Endothelial cell (in vitro differentiated cells): ENCODE data around the gene TFAP2A. TPM values are rescaled to one million over a fixed set of nuclear protein-coding genes. Genes with fewer than 3 reads are reported as not detected.

Experiments used
- DNase-seq: peaks from one replicate; pipeline ENCODE4 v3.0.0; 2021; ENCODE audit warnings: low spot score
- H3K27ac Mint-ChIP-seq: one replicate; pipeline ENCODE4 v1.8.0; 2021; ENCODE audit warnings: mixed read lengths, inconsistent platforms; ENCODE audit not compliant: unreplicated experiment
- H3K27me3 Mint-ChIP-seq: one replicate; pipeline ENCODE4 v1.8.0; 2021; ENCODE audit warnings: mild to moderate bottlenecking, moderate library complexity, mixed read lengths, inconsistent platforms; ENCODE audit not compliant: unreplicated experiment
- H3K36me3 Mint-ChIP-seq: one replicate; pipeline ENCODE4 v1.8.0; 2021; ENCODE audit warnings: mild to moderate bottlenecking, low read depth, mixed read lengths, inconsistent platforms; ENCODE audit not compliant: unreplicated experiment
- H3K4me1 Mint-ChIP-seq: one replicate; pipeline ENCODE4 v1.8.0; 2021; ENCODE audit warnings: mild to moderate bottlenecking, mixed read lengths, inconsistent platforms; ENCODE audit not compliant: unreplicated experiment
- H3K4me3 Mint-ChIP-seq: one replicate; pipeline ENCODE4 v1.8.0; 2021; ENCODE audit warnings: mild to moderate bottlenecking, mixed read lengths, inconsistent platforms; ENCODE audit not compliant: unreplicated experiment
- H3K9me3 Mint-ChIP-seq: one replicate; pipeline ENCODE4 v1.8.0; 2021; ENCODE audit warnings: mixed read lengths, inconsistent platforms; ENCODE audit not compliant: unreplicated experiment
- total RNA-seq: library from RNA; stranded (reverse); fragmentation: NEBNext Ultra II Directional; extraction: Animal tissue kit (Norgen Biotek cat#: 25700); gene quantifications from one replicate; pipeline ENCODE4 v1.2.1, GENCODE V29; 2021; ENCODE audit not compliant: unreplicated experiment
- TF ChIP-seq, protein P1 (sequence below): fragments of 200-600 bp; sonication (generic); IDR thresholded peaks from one replicate; pipeline ENCODE4 v1.5.0; 2021; ENCODE audit warnings: antibody characterized with exemption; ENCODE audit not compliant: unreplicated experiment

Gene TFAP2A
- total RNA-seq, 1 donor from 2014 or later = 0.31 TPM

DNA sequence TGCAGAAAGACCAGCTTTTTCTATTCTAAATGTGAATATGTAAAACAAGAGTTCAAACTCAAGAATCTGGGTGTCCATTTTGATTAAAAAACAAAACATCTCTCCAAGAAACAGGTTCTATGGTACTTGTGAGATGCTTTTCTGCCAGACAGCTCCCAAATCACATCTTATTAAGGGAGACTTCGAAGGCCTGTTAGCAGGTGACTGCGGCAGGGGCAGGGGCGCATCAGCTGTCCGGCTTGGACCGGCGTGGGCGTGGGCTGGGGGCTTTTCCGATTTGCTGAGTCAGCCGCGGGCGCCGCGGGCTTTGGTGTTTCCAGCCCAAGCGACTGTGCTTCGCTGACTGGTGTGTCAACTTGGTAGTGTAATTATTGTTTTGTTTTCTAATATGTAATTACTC is 32.6 kb downstream of the TFAP2A start:
- Mint-ChIP-seq H3K27ac (no peak overlapping the region), H3K4me1 (peaks cover 14% of the 10 kb centered on the region), H3K36me3 (peaks cover 4% of the 10 kb centered on the region), H3K4me3 (no peak overlapping the region), H3K9me3 (no peaks in the 10 kb centered on the region), H3K27me3 (peaks cover 30% of the 10 kb centered on the region)
- TF ChIP-seq, protein P1, sequence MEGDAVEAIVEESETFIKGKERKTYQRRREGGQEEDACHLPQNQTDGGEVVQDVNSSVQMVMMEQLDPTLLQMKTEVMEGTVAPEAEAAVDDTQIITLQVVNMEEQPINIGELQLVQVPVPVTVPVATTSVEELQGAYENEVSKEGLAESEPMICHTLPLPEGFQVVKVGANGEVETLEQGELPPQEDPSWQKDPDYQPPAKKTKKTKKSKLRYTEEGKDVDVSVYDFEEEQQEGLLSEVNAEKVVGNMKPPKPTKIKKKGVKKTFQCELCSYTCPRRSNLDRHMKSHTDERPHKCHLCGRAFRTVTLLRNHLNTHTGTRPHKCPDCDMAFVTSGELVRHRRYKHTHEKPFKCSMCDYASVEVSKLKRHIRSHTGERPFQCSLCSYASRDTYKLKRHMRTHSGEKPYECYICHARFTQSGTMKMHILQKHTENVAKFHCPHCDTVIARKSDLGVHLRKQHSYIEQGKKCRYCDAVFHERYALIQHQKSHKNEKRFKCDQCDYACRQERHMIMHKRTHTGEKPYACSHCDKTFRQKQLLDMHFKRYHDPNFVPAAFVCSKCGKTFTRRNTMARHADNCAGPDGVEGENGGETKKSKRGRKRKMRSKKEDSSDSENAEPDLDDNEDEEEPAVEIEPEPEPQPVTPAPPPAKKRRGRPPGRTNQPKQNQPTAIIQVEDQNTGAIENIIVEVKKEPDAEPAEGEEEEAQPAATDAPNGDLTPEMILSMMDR = no peak
- no peak for DNase-seq

DNA sequence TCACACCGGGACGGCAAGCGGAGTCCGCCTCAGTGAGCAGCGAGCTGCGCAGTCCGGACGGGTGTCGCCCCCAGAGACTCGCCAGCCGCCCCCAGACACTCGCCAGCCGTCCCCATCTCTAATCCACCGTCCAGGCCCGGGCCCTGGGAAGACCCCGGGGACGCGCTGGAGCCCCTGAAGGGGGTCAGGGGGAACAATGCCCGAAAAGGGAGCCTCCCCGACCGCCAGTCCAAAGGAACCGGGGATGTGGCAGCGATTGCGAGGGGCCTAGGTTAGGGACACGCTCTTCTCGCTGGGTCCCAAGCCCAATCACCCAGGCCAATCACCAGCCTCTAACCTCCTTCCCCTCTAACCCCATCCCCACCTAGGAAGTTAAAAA is 33.1 kb downstream of the TFAP2A start:
- no peak overlapping the region for H3K4me3 Mint-ChIP-seq
- peaks cover 14% of the 10 kb centered on the region for H3K4me1 Mint-ChIP-seq

DNA sequence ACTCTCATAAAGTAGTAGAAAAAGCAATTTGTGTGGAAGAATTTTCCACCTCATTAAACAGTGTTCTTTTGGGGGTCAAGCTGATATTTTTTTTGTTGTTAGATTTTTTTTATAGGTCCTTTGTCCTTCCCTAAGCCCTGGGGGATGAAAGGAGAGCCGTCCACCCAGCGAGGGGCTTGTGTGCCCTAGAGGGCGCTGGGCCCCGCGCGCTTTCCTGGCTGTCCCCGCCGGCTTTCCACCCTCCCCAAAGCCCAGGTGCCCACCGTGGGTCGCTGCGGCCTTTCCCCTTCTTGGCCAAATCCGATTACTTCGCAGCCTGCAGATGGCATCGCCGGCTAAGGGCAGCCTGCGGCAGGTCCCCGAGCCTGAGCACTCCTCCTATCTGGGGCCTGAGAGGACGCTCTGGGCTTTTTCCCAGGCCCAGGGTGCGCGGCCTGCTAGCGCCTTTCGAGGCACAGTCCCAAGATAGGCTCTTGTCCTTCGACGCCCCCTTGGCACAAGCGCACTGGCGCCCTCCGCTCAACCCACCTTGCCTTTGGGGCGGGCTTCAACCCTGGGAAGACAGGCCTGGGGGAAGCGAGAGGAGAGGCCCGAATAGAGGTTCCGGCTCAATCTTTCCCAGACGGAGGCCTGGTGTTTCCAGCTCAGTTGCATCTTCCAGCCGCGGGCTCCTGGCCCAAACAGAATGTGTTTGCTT is 33.6 kb downstream of the TFAP2A start:
- TF ChIP-seq, protein P1 = no peak
- Mint-ChIP-seq H3K27me3 (peaks cover 30% of the 10 kb centered on the region), H3K27ac (no peak overlapping the region), H3K4me1 (peaks cover 14% of the 10 kb centered on the region), H3K36me3 (peaks cover 4% of the 10 kb centered on the region), H3K4me3 (no peak overlapping the region), H3K9me3 (no peaks in the 10 kb centered on the region)
- DNase-seq = no peak

More for the DNA sequence above, 33.1 kb downstream of the TFAP2A start:
- Mint-ChIP-seq H3K27ac (no peak overlapping the region), H3K9me3 (no peaks in the 10 kb centered on the region), H3K27me3 (peaks cover 30% of the 10 kb centered on the region), H3K36me3 (peaks cover 4% of the 10 kb centered on the region)
- TF ChIP-seq, protein P1 = no peak
- no peak for DNase-seq

DNA sequence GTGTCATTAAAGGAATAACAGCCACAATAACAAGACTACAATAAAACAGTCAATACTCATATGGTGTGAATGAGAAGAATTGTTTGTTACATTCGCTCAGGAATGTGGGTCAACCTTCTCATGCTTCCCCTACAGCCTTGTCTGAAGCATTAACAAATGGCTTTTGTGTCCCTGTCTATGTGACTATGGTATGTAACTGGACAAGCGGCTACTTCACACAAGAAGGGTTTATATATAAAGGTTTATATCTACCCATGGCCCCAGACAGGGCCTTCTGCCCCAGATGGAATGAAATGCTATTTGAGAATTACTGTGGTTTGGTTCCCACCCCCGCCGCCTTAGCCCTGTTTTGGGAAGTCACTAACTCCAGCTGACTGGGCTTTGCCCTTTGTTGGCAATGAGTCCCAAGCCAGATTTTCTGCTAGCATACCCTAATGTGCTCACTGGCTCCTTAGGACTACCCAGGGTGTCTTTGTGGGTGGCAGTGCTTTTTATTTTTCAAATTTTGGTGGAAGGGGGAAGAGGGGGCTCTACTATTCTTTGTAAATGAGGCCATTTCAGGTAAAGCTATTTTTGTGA is 39.4 kb downstream of the TFAP2A start:
- DNase-seq = no peak
- H3K9me3 Mint-ChIP-seq = no peaks in the 10 kb centered on the region
- H3K27me3 Mint-ChIP-seq = peaks cover 3% of the 10 kb centered on the region
- TF ChIP-seq, protein P1 = no peak
- H3K36me3 Mint-ChIP-seq = no peaks in the 10 kb centered on the region
- no peaks in the 10 kb centered on the region for H3K4me1 Mint-ChIP-seq
- no peak overlapping the region for H3K27ac Mint-ChIP-seq
- no peak overlapping the region for H3K4me3 Mint-ChIP-seq

DNA sequence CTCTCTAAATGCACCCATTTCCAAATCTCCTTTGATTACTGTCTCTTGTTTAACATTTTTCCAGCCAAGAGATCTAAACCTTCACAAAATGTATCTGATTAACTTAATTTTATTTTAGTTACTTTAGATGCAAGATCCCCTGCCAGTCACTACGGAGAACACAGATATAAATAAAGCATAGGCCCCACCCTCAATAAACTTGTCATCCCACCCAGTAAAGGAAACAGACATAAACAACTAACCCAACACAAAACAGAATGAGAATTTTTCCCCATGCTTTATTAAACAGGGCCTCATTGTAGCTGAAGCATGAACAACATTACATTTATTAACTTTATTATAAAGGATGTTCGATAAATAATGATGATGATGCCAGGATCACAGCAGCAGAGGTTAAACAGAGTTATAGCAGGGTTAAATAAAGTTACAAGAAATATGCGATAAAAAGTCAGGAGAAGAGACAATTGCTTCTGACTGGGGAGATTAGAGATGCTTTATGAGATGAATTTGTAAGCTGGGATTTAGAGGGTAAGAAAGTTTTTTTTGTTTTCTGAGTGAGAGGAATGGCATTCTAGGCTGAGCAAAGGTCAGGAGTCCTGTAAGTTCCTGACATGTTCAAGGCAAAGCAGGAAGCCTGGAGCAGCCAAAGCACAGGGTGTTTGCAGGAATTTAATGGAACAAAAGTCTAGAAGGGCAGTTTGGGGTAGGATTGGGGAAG is 41.1 kb downstream of the TFAP2A start:
- DNase-seq = no peak
- TF ChIP-seq, protein P1 = no peak
- no peak overlapping the region for H3K4me3 Mint-ChIP-seq
- H3K36me3 Mint-ChIP-seq = no peaks in the 10 kb centered on the region
- no peaks in the 10 kb centered on the region for H3K4me1 Mint-ChIP-seq
- no peak overlapping the region for H3K27ac Mint-ChIP-seq
- no peaks in the 10 kb centered on the region for H3K9me3 Mint-ChIP-seq
- peaks cover 3% of the 10 kb centered on the region for H3K27me3 Mint-ChIP-seq
